ENCODE data around the gene RFX4. TPM values are rescaled to one million over a fixed set of nuclear protein-coding genes. Genes with fewer than 3 reads are reported as not detected.

RFX4 gene
- polyA plus RNA-seq, 2 donors: not detected

DNA sequence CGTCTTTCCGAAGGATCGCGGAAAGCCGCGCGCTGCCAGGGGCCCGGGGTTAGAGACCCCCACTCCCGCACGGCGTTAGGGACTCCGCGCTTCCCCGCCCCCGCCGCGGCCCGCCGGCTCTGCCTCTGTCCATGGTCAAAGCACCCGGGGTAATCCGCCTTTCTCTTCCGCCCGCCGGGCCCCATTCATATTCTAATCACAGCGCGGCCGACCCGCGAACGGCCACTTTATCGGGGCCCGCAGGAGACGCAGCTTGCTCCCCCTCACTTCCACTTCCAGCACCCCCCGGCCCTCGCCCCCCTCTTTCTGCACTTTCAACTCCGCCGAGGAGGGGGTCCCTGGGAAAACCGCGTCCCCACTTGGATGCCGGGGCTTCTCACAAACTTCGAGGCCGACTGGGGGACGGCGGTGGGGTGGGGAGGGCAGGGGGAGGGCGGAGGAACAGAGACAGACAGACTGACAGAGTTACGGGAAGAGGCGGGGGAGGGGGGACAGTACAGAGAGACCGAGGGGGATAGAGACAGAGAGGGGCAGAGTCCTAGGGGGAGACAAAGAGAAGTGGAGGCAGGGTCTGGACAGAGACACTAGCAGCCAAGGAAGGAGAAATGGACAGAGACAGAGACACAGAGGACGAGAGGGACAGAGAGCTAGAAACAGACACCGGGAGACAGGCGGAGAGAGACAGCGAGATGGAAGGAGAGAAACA is 1.1 kb upstream of the RFX4 start:
- H3K4me3 ChIP-seq (ENCODE audit: low read depth in 1 of 2, low read length in 2 of 2): peak overlapping the region in 1 of 2 donors; percentile 0
- peaks cover 6 to 9% of the 10 kb centered on the region in 2 donors for H3K4me1 ChIP-seq (ENCODE audit: control insufficient read depth in 2 of 2, insufficient read depth in 2 of 2, low read length in 1 of 2)
- WGBS, 2 donors: 3% methylated on average over 49 to 52 of the region's 52 CpGs
- no peaks in the 10 kb centered on the region for H3K36me3 ChIP-seq (ENCODE audit: control insufficient read depth in 2 of 2, insufficient read depth in 2 of 2, low read length in 1 of 2)
- peaks cover 0 to 3% of the 10 kb centered on the region in 2 donors for H3K9me3 ChIP-seq (ENCODE audit: control insufficient read depth in 2 of 2, insufficient read depth in 1 of 2, low read depth in 1 of 2, low read length in 1 of 2)
- peaks cover 13 to 48% of the 10 kb centered on the region in 2 donors for H3K27me3 ChIP-seq (ENCODE audit: control insufficient read depth in 1 of 2, insufficient read depth in 2 of 2, low read length in 2 of 2)
- no peak overlapping the region for H3K27ac ChIP-seq (ENCODE audit: low read depth in 2 of 2, low read length in 1 of 2)

DNA sequence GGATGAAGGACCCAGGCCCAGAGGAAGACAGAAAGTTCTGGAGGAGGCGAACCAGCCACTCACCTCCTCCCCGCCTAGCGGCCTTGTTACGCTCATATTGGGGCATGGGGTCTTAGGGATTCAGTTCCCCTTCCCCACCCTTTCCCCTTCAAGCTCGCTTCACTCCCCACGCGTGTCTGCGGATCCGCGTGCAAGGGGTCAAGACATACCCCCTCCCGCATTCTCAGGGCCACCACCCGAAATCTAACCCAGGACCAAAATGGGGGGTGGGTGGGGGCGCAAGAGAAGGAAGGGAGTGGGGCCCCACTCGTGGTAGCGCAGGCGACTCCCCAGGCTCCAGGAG is 584 bp upstream of the RFX4 start:
- Histone ChIP-seq H3K27ac (ENCODE audit: low read depth in 2 of 2, low read length in 1 of 2) (no peak overlapping the region), H3K4me3 (ENCODE audit: low read depth in 1 of 2, low read length in 2 of 2) (no peak overlapping the region), H3K4me1 (ENCODE audit: control insufficient read depth in 2 of 2, insufficient read depth in 2 of 2, low read length in 1 of 2) (peaks cover 6 to 9% of the 10 kb centered on the region in 2 donors), H3K27me3 (ENCODE audit: control insufficient read depth in 1 of 2, insufficient read depth in 2 of 2, low read length in 2 of 2) (peaks cover 16 to 53% of the 10 kb centered on the region in 2 donors), H3K36me3 (ENCODE audit: control insufficient read depth in 2 of 2, insufficient read depth in 2 of 2, low read length in 1 of 2) (no peaks in the 10 kb centered on the region), H3K9me3 (ENCODE audit: control insufficient read depth in 2 of 2, insufficient read depth in 1 of 2, low read depth in 1 of 2, low read length in 1 of 2) (peaks cover 0 to 3% of the 10 kb centered on the region in 2 donors)
- WGBS, 2 donors: 7% methylated on average over 15 to 16 of the region's 16 CpGs

DNA sequence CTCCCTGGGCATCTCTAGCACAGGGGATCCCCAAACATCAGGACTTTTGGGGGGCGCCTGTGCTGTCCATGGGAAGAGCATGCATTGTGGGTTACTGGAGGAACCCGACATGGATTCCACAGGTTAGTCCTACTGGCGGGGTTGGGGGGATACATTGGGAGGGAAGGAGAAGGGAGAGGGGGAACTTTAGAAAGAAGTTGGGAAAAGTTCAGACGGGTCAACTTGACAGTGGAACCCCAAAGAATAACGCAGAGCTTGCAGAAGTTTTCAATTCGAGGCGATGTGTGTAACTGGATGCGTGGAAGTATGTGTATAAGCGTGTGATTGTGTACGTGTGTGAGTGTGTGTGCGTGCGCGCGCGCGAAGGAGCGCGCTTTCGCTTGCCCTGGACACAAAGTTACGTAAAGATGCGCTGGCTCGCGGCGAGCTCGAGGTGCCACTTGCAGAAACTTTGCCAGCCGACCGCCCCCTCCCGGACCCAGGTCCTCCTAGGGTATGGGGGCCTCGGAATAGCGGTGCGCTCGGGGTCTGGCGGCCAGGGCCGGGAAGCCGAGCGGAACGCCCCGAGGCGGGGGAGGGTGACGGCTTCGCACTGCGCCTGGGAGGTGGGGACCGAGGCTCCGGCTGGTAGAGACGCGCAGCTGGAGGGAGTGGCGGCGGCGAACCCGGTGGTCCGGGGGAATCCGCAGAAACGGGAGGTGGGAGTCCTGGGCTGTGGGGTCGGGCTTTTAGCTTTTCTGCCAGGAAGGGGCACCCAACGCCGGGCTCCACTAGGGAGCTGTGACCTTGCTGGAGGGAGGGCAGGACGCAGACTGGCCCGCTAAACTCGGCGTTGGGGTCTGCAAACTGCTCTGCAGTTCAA is 669 bp downstream of the RFX4 start:
- peaks cover 6 to 9% of the 10 kb centered on the region in 2 donors for H3K4me1 ChIP-seq (ENCODE audit: control insufficient read depth in 2 of 2, insufficient read depth in 2 of 2, low read length in 1 of 2)
- peaks cover 0 to 3% of the 10 kb centered on the region in 2 donors for H3K9me3 ChIP-seq (ENCODE audit: control insufficient read depth in 2 of 2, insufficient read depth in 1 of 2, low read depth in 1 of 2, low read length in 1 of 2)
- no peaks in the 10 kb centered on the region for H3K36me3 ChIP-seq (ENCODE audit: control insufficient read depth in 2 of 2, insufficient read depth in 2 of 2, low read length in 1 of 2)
- H3K27ac ChIP-seq (ENCODE audit: low read depth in 2 of 2, low read length in 1 of 2): no peak overlapping the region
- peaks cover 17 to 50% of the 10 kb centered on the region in 2 donors for H3K27me3 ChIP-seq (ENCODE audit: control insufficient read depth in 1 of 2, insufficient read depth in 2 of 2, low read length in 2 of 2)
- 1 to 3% methylated on average over 59 to 60 of the region's 60 CpGs for WGBS, 2 donors
- H3K4me3 ChIP-seq (ENCODE audit: low read depth in 1 of 2, low read length in 2 of 2): peak overlapping the region; percentile 20 to 43

DNA sequence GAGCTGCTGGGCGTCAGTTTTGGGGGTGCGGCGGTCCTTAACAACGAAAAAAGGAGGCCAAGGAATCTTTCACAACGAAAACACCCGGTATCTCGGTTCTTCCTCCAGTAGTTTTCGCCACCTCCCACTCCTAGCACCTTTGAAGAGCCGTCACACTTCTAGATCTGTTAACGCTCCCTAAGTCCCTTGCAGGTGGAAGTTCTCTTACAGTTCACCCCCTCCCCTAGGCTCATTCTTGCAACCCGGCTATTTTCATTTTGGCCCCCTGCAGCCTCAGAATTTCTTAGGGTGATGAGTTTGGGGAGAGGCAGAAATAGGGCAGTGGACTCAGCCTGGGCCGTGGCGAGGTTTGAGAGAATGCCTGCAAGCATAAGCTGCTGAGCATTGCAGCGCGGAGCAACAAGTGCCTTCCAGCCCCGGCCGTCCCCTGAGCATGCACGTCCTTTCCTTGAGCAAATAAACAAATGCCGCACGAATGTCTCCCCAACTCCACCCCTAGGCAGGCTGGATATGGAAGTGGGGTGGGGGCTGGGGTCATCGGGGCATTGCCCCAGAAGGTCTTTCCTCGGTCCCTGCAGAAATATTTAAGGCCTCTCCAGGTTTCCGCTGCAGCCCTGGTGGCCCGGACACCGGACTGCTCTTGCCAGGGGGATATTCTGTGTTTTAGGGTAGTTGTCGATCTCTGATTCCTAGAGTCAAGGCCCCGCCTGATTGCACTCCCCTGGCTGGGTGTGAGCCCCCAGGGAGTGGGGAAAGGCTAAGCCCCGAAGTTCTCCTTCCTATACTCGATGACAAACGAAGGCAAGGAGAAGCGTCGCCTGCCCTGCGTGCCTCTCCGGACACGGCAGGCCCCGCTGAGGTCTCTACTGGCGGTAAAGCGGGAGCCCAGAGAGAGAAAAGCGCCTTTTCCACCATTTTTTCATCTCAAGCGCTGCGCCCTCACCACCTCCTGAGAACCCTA is 1.6 kb downstream of the RFX4 start:
- peaks cover 6 to 9% of the 10 kb centered on the region in 2 donors for H3K4me1 ChIP-seq (ENCODE audit: control insufficient read depth in 2 of 2, insufficient read depth in 2 of 2, low read length in 1 of 2)
- no peak overlapping the region for H3K4me3 ChIP-seq (ENCODE audit: low read depth in 1 of 2, low read length in 2 of 2)
- WGBS, 2 donors: 6 to 12% methylated on average over 41 of the region's 41 CpGs

DNA sequence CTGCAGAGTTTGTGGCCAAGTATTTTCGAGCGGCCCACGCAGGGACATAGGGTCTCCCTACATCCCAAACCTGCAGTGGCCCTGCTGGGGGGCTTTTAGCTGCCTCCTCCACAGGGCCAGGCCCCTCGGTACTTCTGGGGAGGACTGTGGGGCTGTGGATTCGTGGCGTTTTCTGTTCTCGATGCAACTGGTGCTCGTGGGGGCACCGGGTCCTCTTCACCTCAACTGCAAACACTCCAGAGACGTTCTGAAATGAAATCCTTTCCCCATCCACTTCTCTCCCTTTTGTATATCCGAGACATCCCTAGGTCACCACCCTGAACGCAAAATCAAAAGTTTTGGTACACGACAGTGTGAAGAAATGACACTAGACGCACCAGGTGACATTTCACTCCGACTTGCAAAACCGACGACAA is 2.3 kb downstream of the RFX4 start:
- peaks cover 17 to 47% of the 10 kb centered on the region in 2 donors for H3K27me3 ChIP-seq (ENCODE audit: control insufficient read depth in 1 of 2, insufficient read depth in 2 of 2, low read length in 2 of 2)
- no peak overlapping the region for H3K27ac ChIP-seq (ENCODE audit: low read depth in 2 of 2, low read length in 1 of 2)
- H3K36me3 ChIP-seq (ENCODE audit: control insufficient read depth in 2 of 2, insufficient read depth in 2 of 2, low read length in 1 of 2): no peaks in the 10 kb centered on the region
- 6 to 8% methylated on average over 17 of the region's 17 CpGs for WGBS, 2 donors
- peaks cover 6 to 9% of the 10 kb centered on the region in 2 donors for H3K4me1 ChIP-seq (ENCODE audit: control insufficient read depth in 2 of 2, insufficient read depth in 2 of 2, low read length in 1 of 2)
- H3K9me3 ChIP-seq (ENCODE audit: control insufficient read depth in 2 of 2, insufficient read depth in 1 of 2, low read depth in 1 of 2, low read length in 1 of 2): no peaks in the 10 kb centered on the region
- H3K4me3 ChIP-seq (ENCODE audit: low read depth in 1 of 2, low read length in 2 of 2): no peak overlapping the region

More for the DNA sequence above, 1.6 kb downstream of the RFX4 start:
- Histone ChIP-seq H3K27ac (ENCODE audit: low read depth in 2 of 2, low read length in 1 of 2) (no peak overlapping the region), H3K9me3 (ENCODE audit: control insufficient read depth in 2 of 2, insufficient read depth in 1 of 2, low read depth in 1 of 2, low read length in 1 of 2) (peaks cover 0 to 3% of the 10 kb centered on the region in 2 donors), H3K27me3 (ENCODE audit: control insufficient read depth in 1 of 2, insufficient read depth in 2 of 2, low read length in 2 of 2) (peaks cover 17 to 50% of the 10 kb centered on the region in 2 donors), H3K36me3 (ENCODE audit: control insufficient read depth in 2 of 2, insufficient read depth in 2 of 2, low read length in 1 of 2) (no peaks in the 10 kb centered on the region)

DNA sequence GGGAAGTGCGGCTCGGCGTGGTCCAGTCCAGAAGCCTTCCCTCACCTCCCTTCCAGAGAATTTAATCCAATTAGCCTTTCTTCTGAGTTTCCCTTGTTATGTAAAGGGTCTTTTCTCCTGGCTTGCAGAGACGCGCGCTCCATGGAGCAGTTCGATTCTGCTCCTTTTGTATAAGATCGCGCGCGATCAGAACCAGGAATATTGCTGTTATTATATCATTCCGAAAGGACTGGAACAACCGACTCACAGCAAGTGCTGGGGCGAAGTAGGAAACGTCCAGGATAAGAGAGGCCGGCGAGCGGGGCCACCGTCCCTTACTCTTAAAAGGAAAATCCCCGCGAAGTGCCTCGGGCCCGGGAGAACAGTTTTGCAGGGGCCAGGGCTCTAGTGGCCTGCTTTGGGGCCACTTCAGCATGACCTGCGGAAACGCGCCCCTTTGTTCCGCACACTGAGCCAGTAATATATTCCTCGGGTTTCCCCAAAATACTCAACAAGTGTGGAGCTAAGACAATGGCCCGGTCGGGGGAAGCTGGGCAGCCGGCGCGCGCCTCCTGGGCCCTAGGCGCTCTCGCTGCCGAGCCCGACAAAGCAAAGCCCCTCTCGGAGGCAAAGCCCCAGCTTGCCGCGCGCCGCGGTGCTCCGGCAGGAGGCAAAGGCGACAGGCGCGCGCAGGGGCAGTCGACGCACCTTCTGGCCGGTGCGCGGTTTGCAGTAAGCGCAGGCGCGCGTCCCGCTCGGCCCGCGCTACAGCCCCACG is 2.9 kb downstream of the RFX4 start:
- H3K27ac ChIP-seq (ENCODE audit: low read depth in 2 of 2, low read length in 1 of 2): no peak overlapping the region
- H3K4me1 ChIP-seq (ENCODE audit: control insufficient read depth in 2 of 2, insufficient read depth in 2 of 2, low read length in 1 of 2): peaks cover 6 to 9% of the 10 kb centered on the region in 2 donors
- no peaks in the 10 kb centered on the region for H3K9me3 ChIP-seq (ENCODE audit: control insufficient read depth in 2 of 2, insufficient read depth in 1 of 2, low read depth in 1 of 2, low read length in 1 of 2)
- H3K36me3 ChIP-seq (ENCODE audit: control insufficient read depth in 2 of 2, insufficient read depth in 2 of 2, low read length in 1 of 2): no peaks in the 10 kb centered on the region
- peak overlapping the region in 1 of 2 donors; percentile 0 for H3K4me3 ChIP-seq (ENCODE audit: low read depth in 1 of 2, low read length in 2 of 2)
- WGBS, 2 donors: 2 to 4% methylated on average over 63 of the region's 63 CpGs
- H3K27me3 ChIP-seq (ENCODE audit: control insufficient read depth in 1 of 2, insufficient read depth in 2 of 2, low read length in 2 of 2): peaks cover 17 to 44% of the 10 kb centered on the region in 2 donors

DNA sequence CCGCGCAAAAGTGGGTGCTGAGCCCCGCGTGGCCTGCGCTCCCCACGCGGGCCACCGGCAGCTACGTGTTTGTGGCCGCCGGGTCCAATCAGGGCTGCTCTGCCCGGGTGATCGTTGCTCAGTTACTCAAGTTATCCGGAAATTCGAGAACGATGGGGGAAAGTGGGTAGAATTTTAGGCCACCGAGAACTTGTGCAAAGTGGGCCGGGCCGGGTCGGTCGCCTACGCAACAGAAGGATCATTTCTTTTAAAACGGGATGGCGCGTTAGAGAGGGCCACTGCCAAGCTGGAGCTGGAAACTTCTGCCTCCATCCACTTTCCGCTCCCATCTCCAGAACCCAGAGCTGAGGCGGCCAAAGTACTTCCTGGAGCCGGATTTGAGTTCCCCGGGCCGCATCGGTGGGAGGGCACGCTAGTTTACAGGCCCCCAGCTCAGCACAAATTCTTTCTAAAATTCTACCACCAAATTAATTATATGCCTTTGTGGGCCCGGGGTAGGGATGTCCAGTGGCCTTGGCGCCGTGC is 3.5 kb downstream of the RFX4 start:
- WGBS, 2 donors: 2% methylated on average over 35 of the region's 35 CpGs
- peaks cover 6 to 9% of the 10 kb centered on the region in 2 donors for H3K4me1 ChIP-seq (ENCODE audit: control insufficient read depth in 2 of 2, insufficient read depth in 2 of 2, low read length in 1 of 2)

DNA sequence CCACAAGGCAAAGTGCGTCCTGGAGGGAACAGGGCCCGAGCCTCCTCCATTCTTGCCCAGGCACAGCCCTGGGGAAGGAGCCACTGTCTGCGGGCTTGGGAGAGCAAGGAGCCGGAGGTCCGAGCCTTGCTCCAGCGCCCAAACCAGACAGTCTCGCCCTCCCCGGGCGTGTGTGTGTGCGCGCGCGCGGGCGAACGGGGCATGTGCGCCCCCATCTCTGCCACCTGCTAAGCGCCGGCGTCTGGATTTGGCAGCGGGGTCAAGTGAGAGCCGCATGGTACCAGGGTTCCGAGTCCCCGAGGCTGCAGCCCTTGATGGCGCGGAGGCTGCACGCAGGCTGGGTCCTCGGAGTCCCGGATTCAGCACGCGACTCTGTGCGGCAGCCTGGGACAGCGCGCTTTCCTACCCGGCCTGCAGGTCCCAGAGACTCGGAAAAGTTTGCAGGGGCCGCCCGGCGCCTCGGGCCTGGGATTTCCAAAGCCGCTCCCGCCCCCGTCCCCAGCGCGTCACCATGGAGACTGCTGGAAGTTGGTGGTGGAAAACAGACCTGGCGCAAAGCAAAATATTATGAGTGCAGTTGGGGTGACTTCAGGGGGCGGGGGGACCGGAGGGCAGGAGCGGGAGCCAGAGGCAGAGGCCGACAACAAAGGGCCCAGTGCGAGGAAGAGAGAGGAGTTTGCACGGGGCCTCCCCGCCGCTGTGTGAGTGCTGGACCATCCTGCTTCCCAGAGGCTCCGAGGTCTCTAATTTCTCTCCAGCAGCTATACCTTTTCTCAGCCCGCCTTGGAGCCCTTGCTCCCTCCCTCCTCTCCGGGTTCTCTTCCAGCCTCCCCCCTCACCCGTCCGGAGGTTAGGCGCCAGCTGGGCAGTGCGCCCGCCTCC is 4.2 kb downstream of the RFX4 start:
- H3K36me3 ChIP-seq (ENCODE audit: control insufficient read depth in 2 of 2, insufficient read depth in 2 of 2, low read length in 1 of 2): no peaks in the 10 kb centered on the region
- no peaks in the 10 kb centered on the region for H3K9me3 ChIP-seq (ENCODE audit: control insufficient read depth in 2 of 2, insufficient read depth in 1 of 2, low read depth in 1 of 2, low read length in 1 of 2)
- WGBS, 2 donors: 1 to 2% methylated on average over 59 to 62 of the region's 62 CpGs
- H3K4me3 ChIP-seq (ENCODE audit: low read depth in 1 of 2, low read length in 2 of 2): no peak overlapping the region
- peaks cover 17 to 31% of the 10 kb centered on the region in 2 donors for H3K27me3 ChIP-seq (ENCODE audit: control insufficient read depth in 1 of 2, insufficient read depth in 2 of 2, low read length in 2 of 2)
- H3K27ac ChIP-seq (ENCODE audit: low read depth in 2 of 2, low read length in 1 of 2): no peak overlapping the region
- peaks cover 6 to 9% of the 10 kb centered on the region in 2 donors for H3K4me1 ChIP-seq (ENCODE audit: control insufficient read depth in 2 of 2, insufficient read depth in 2 of 2, low read length in 1 of 2)

More for the DNA sequence above, 3.5 kb downstream of the RFX4 start:
- H3K27ac ChIP-seq (ENCODE audit: low read depth in 2 of 2, low read length in 1 of 2): no peak overlapping the region
- H3K27me3 ChIP-seq (ENCODE audit: control insufficient read depth in 1 of 2, insufficient read depth in 2 of 2, low read length in 2 of 2): peaks cover 17 to 38% of the 10 kb centered on the region in 2 donors
- H3K9me3 ChIP-seq (ENCODE audit: control insufficient read depth in 2 of 2, insufficient read depth in 1 of 2, low read depth in 1 of 2, low read length in 1 of 2): no peaks in the 10 kb centered on the region
- H3K36me3 ChIP-seq (ENCODE audit: control insufficient read depth in 2 of 2, insufficient read depth in 2 of 2, low read length in 1 of 2): no peaks in the 10 kb centered on the region
- H3K4me3 ChIP-seq (ENCODE audit: low read depth in 1 of 2, low read length in 2 of 2): peak overlapping the region in 1 of 2 donors; percentile 0

Measured in esophagus (tissue), 2 donors.